B cell (primary cell): ENCODE measurements around the gene ACAD11. TPM values are rescaled to one million over a fixed set of nuclear protein-coding genes. Genes with fewer than 3 reads are reported as not detected.

ENCODE experiments used
- ATAC-seq: fragments of 200-7000 bp; cut with Tn5 transposase; one replicate; pipeline ENCODE4 v1.10.0; 2021; ENCODE audit warnings: low read depth, mild to moderate bottlenecking, moderate number of reproducible peaks, moderate library complexity
- CTCF ChIA-PET: fragments of 350-600 bp; sonication (Branson Sonifier 250); formaldehyde crosslinking; loops from one replicate; lab custom pipeline; 2021; ENCODE audit warnings: antibody characterized with exemption, inconsistent platforms; lab: Charles Lee
- POLR2A ChIA-PET: fragments of 350-600 bp; sonication (Branson Sonifier 250); formaldehyde crosslinking; loops from one replicate; lab custom pipeline; 2021; ENCODE audit warnings: antibody characterized with exemption; lab: Charles Lee
- DNase-seq: peaks from one replicate; pipeline ENCODE4 v3.0.0; 2013
- H2AFZ ChIP-seq: 2 replicates; pipeline ENCODE4 v1.6.1; 2012; ENCODE audit warnings: mild to moderate bottlenecking, low read depth, low read length; ENCODE audit not compliant: insufficient read depth, poor library complexity, severe bottlenecking
- H3K27ac ChIP-seq, 2 donors: 1 replicate in 1 of 2; 2 replicates in 1 of 2; pipeline ENCODE4 v1.5.1; 2012 to 2013; ENCODE audit warnings: low read length in 2 of 2, mild to moderate bottlenecking in 2 of 2, moderate library complexity in 1 of 2
- H3K27me3 ChIP-seq, 4 experiments: fragments of 200-600 bp in 1 of 4; sonication (generic) in 1 of 4; replicated peaks in 1 of 4; 1 replicate in 2 of 4; 2 replicates in 2 of 4; pipeline versions ENCODE4 v1.6.1 to v1.7.0; 2013 to 2016; ENCODE audit warnings: low read length in 3 of 4, mild to moderate bottlenecking in 2 of 4, mixed read lengths in 1 of 4, moderate library complexity in 1 of 4; ENCODE audit not compliant: insufficient read depth in 4 of 4, control insufficient read depth in 3 of 4; ENCODE audit errors: control extremely low read depth in 1 of 4
- H3K36me3 ChIP-seq, 2 experiments: replicated peaks in 1 of 2; 1 replicate in 1 of 2; 2 replicates in 1 of 2; pipeline versions ENCODE4 v1.6.1 to v1.7.1; 2013; ENCODE audit warnings: low read length in 1 of 2; ENCODE audit not compliant: insufficient read depth in 2 of 2, control insufficient read depth in 1 of 2; ENCODE audit errors: control extremely low read depth in 1 of 2, extremely low read depth in 1 of 2
- H3K4me1 ChIP-seq, 2 donors: fragments of 200-600 bp in 1 of 2; sonication (generic) in 1 of 2; 1 replicate in 1 of 2; 2 replicates in 1 of 2; pipeline versions ENCODE4 v1.5.1 to v1.6.1; 2013 to 2017; ENCODE audit warnings: low read length in 2 of 2; ENCODE audit not compliant: control insufficient read depth in 2 of 2, insufficient read depth in 2 of 2
- H3K4me2 ChIP-seq: replicated peaks from 2 replicates; pipeline ENCODE3; 2012; ENCODE audit warnings: mild to moderate bottlenecking, low read depth, low read length; ENCODE audit not compliant: poor library complexity, severe bottlenecking
- H3K4me3 ChIP-seq, 5 experiments: fragments of 200-600 bp in 1 of 5; sonication (generic) in 1 of 5; 1 replicate in 3 of 5; 2 replicates in 2 of 5; pipeline versions ENCODE4 v1.5.1 to v1.7.0; 2011 to 2016; ENCODE audit warnings: low read length in 4 of 5, mild to moderate bottlenecking in 4 of 5, low read depth in 2 of 5, control low read depth in 1 of 5, moderate library complexity in 1 of 5; ENCODE audit not compliant: insufficient read depth in 1 of 5; ENCODE audit errors: control extremely low read depth in 1 of 5, extremely low read depth in 1 of 5
- H3K79me2 ChIP-seq: fragments of 200-600 bp; sonication (generic); one replicate; pipeline ENCODE4 v1.6.0; 2016; ENCODE audit warnings: low read length; ENCODE audit not compliant: control insufficient read depth, insufficient read depth
- H3K9ac ChIP-seq: fragments of 200-600 bp; sonication (generic); 2 replicates; pipeline ENCODE4 v1.6.1; 2017; ENCODE audit warnings: mild to moderate bottlenecking, low read length, moderate library complexity
- H3K9me3 ChIP-seq, 3 donors: one replicate each; pipeline versions ENCODE4 v1.6.1 to v1.7.1; 2013; ENCODE audit warnings: low read length in 2 of 3; ENCODE audit not compliant: control insufficient read depth in 2 of 3, insufficient read depth in 1 of 3; ENCODE audit errors: control extremely low read depth in 1 of 3
- H4K20me1 ChIP-seq: 2 replicates; pipeline ENCODE4 v1.6.0; 2012; ENCODE audit warnings: mild to moderate bottlenecking, low read length; ENCODE audit not compliant: insufficient read depth, control insufficient read depth, poor library complexity, severe bottlenecking
- H3K27ac Mint-ChIP-seq: one replicate; pipeline ENCODE4 v1.8.0; 2021; ENCODE audit warnings: mixed read lengths
- H3K27me3 Mint-ChIP-seq: one replicate; pipeline ENCODE4 v1.8.0; 2021; ENCODE audit warnings: mixed read lengths
- H3K4me1 Mint-ChIP-seq: one replicate; pipeline ENCODE4 v1.8.0; 2021; ENCODE audit warnings: mixed read lengths
- H3K4me3 Mint-ChIP-seq: one replicate; pipeline ENCODE4 v1.8.0; 2021; ENCODE audit warnings: mixed read lengths
- H3K9me3 Mint-ChIP-seq: one replicate; pipeline ENCODE4 v1.8.0; 2022; ENCODE audit warnings: mixed read lengths; ENCODE audit not compliant: insufficient read depth
- CTCF ChIP-seq: fragments of 200-600 bp; IDR thresholded peaks from one replicate; pipeline ENCODE4 v1.8.0; 2022; ENCODE audit warnings: antibody characterized with exemption, mild to moderate bottlenecking
- EZH2 ChIP-seq: IDR thresholded peaks from 2 replicates; pipeline ENCODE4 v1.6.1; 2012; ENCODE audit warnings: borderline replicate concordance, low read depth, mild to moderate bottlenecking, moderate library complexity, low read length; ENCODE audit not compliant: insufficient read depth, poor library complexity, severe bottlenecking
- WGBS: methylation state at CpG from one replicate; pipeline ENCODE4 v1.1.5; 2013; ENCODE audit warnings: missing lambda C conversion rate; ENCODE audit not compliant: insufficient coverage; 5-methylcytosine and 5-hydroxymethylcytosine counted together
- intact Hi-C: fragments of 100-400 bp; cut with micrococcal nuclease; formaldehyde crosslinking; loops from one replicate; pipeline ENCODE4 v1.10.0; 2022
- polyA plus RNA-seq: library from polyadenylated mRNA; depleted of rRNA; stranded (reverse); fragments of >200 nt; gene quantifications from 2 replicates; pipeline ENCODE4 v1.2.3, GENCODE V29; 2012
- total RNA-seq, 2 donors: library from RNA; stranded (reverse); fragments of 120-200 nt in 1 of 2; gene quantifications; 1 replicate in 1 of 2; 2 replicates in 1 of 2; pipeline versions ENCODE4 v1.2.3 to v1.2.4, GENCODE V29; 2013 to 2022

The ACAD11 gene
- total and polyA plus RNA-seq, 2 donors (not counting 1 experiment from before 2014, with no cell fraction given), result 23.4 to 26.9 TPM

- TF ChIP-seq EZH2 (no peak), CTCF (no peak)
- Histone ChIP-seq H3K4me1 (no peaks in the 10 kb centered on the region), H3K27ac (no peak overlapping the region), H2AFZ (no peak overlapping the region), H3K4me2 (no peak overlapping the region), H3K9me3 (no peaks in the 10 kb centered on the region), H3K4me3 (no peak overlapping the region), H3K36me3 (no peaks in the 10 kb centered on the region), H4K20me1 (no peaks in the 10 kb centered on the region), H3K79me2 (peaks cover 6% of the 10 kb centered on the region), H3K27me3 (no peaks in the 10 kb centered on the region), H3K9ac (no peak overlapping the region)
- intact Hi-C loops, result no loop called here
- Mint-ChIP-seq H3K4me3 (no peak overlapping the region), H3K27ac (no peak overlapping the region), H3K4me1 (peaks cover 6% of the 10 kb centered on the region), H3K27me3 (no peaks in the 10 kb centered on the region), H3K9me3 (no peaks in the 10 kb centered on the region)
- ChIA-PET POLR2A (no interaction called here), CTCF (no interaction called here)
- ATAC-seq (no peak), DNase-seq (no peak)
- 100% methylated on average over 1 of the region's 1 CpG for WGBS
Measured at GRCh38 chr3:132650153-132650552, 9.5 kb downstream of the ACAD11 start.

- ChIA-PET CTCF (interaction anchor here (0.6 to 2.3 kb wide), 8 partner anchors 9 to 748 kb away, joined by 3 to 6 read pairs (median 4); no protein-coding TSS in a partner anchor), POLR2A (no interaction called here)
- no peak overlapping the region for H3K27ac ChIP-seq
- Mint-ChIP-seq H3K4me3 (no peak overlapping the region), H3K4me1 (peaks cover 7% of the 10 kb centered on the region), H3K27me3 (no peaks in the 10 kb centered on the region), H3K9me3 (no peaks in the 10 kb centered on the region), H3K27ac (no peak overlapping the region)
- 83% methylated on average over 1 of the region's 1 CpG for WGBS
- H3K4me1 ChIP-seq, result no peaks in the 10 kb centered on the region
- no peaks in the 10 kb centered on the region for H3K27me3 ChIP-seq
- intact Hi-C loops, result no loop called here
- peaks cover 0 to 1% of the 10 kb centered on the region in 2 experiments for H3K36me3 ChIP-seq
- H3K4me2 ChIP-seq, result no peak overlapping the region
- no peaks in the 10 kb centered on the region for H4K20me1 ChIP-seq
- no peak overlapping the region for H3K9ac ChIP-seq
- no peak overlapping the region for H2AFZ ChIP-seq
- TF ChIP-seq EZH2 (no peak), CTCF (no peak)
- no peak for DNase-seq
- H3K9me3 ChIP-seq, result no peaks in the 10 kb centered on the region
- H3K4me3 ChIP-seq, result no peak overlapping the region
- H3K79me2 ChIP-seq, result no peaks in the 10 kb centered on the region
- ATAC-seq, result no peak
Measured at GRCh38 chr3:132645058-132645457, 14.6 kb downstream of the ACAD11 start.
